HL-60/S4 treated with phorbol 12-myristate 13-acetate at 8.2 ng/mL for 4 days and 3 days (cell line): ENCODE data around the gene PLAAT5.
"Not testable (repeated sequence)": the region's sequence is repeated elsewhere in the genome, so short reads cannot be mapped to it uniquely, and the experiment has no call there.

Source experiments
- in situ Hi-C: fragments of 300-500 bp; cut with MboI; formaldehyde crosslinking; loops from 2 replicates; pipeline ENCODE4 v1.15.0; 2022; ENCODE audit warnings: low sequenced_read_pairs

Gene PLAAT5

GRCh38 chr11:63490551-63491239 is at the start of gene PLAAT5:
Gene PLAAT5 (minus strand): TSS chr11:63491167. CDS start chr11:63491034, 133 bp downstream.
- in situ Hi-C loops, result no loop called here

GRCh38 chr11:63537293-63538101 is 46.5 kb upstream of the PLAAT5 start:
- in situ Hi-C loops, result no loop called here

GRCh38 chr11:63536669-63537292 is 45.8 kb upstream of the PLAAT5 start, which contains the start of gene PLAAT4:
Gene PLAAT4 (plus strand): TSS chr11:63536808. CDS start chr11:63536869, 61 bp downstream.
- in situ Hi-C loops, result no loop called here

- in situ Hi-C loops, result no loop called here
Measured at GRCh38 chr11:63535734-63536133, 44.8 kb upstream of the PLAAT5 start.

GRCh38 chr11:63534895-63535461 is 44.0 kb upstream of the PLAAT5 start:
- in situ Hi-C loops, result no loop called here

- in situ Hi-C loops, result no loop called here
Measured at GRCh38 chr11:63534076-63534475, 43.1 kb upstream of the PLAAT5 start.

GRCh38 chr11:63532799-63533475 is 42.0 kb upstream of the PLAAT5 start:
- in situ Hi-C loops, result no loop called here

GRCh38 chr11:63532117-63532516 is 41.1 kb upstream of the PLAAT5 start:
- in situ Hi-C loops, result no loop called here

GRCh38 chr11:63531074-63531792 is 40.3 kb upstream of the PLAAT5 start:
- in situ Hi-C loops, result not testable (repeated sequence)

- in situ Hi-C loops, result no loop called here
Measured at GRCh38 chr11:63530021-63530420, 39.1 kb upstream of the PLAAT5 start.

- in situ Hi-C loops, result not testable (repeated sequence)
Measured at GRCh38 chr11:63529373-63529772, 38.4 kb upstream of the PLAAT5 start.

GRCh38 chr11:63528729-63529278 is 37.8 kb upstream of the PLAAT5 start:
- in situ Hi-C loops, result not testable (repeated sequence)

GRCh38 chr11:63528156-63528555 is 37.2 kb upstream of the PLAAT5 start:
- in situ Hi-C loops, result not testable (repeated sequence)

- in situ Hi-C loops, result no loop called here
Measured at GRCh38 chr11:63527667-63528066, 36.7 kb upstream of the PLAAT5 start.

GRCh38 chr11:63523151-63523550 is 32.2 kb upstream of the PLAAT5 start:
- in situ Hi-C loops, result no loop called here

GRCh38 chr11:63521896-63522295 is 30.9 kb upstream of the PLAAT5 start:
- in situ Hi-C loops, result no loop called here

GRCh38 chr11:63520606-63521170 is 29.7 kb upstream of the PLAAT5 start:
- in situ Hi-C loops, result no loop called here

- in situ Hi-C loops, result no loop called here
Measured at GRCh38 chr11:63518548-63518947, 27.6 kb upstream of the PLAAT5 start.

- in situ Hi-C loops, result no loop called here
Measured at GRCh38 chr11:63517156-63517555, 26.2 kb upstream of the PLAAT5 start.
